B cell (primary cell): Measurements from ENCODE around the gene NYAP1. TPM values are rescaled to one million over a fixed set of nuclear protein-coding genes. Genes with fewer than 3 reads are reported as not detected.

Experiments
- ATAC-seq: fragments of 200-7000 bp; cut with Tn5 transposase; one replicate; pipeline ENCODE4 v1.10.0; 2021; ENCODE audit warnings: low read depth, mild to moderate bottlenecking, moderate number of reproducible peaks, moderate library complexity
- CTCF ChIA-PET: fragments of 350-600 bp; sonication (Branson Sonifier 250); formaldehyde crosslinking; loops from one replicate; lab custom pipeline; 2021; ENCODE audit warnings: antibody characterized with exemption, inconsistent platforms; lab: Charles Lee
- POLR2A ChIA-PET: fragments of 350-600 bp; sonication (Branson Sonifier 250); formaldehyde crosslinking; loops from one replicate; lab custom pipeline; 2021; ENCODE audit warnings: antibody characterized with exemption; lab: Charles Lee
- DNase-seq: peaks from one replicate; pipeline ENCODE4 v3.0.0; 2013
- H2AFZ ChIP-seq: 2 replicates; pipeline ENCODE4 v1.6.1; 2012; ENCODE audit warnings: mild to moderate bottlenecking, low read depth, low read length; ENCODE audit not compliant: insufficient read depth, poor library complexity, severe bottlenecking
- H3K27ac ChIP-seq, 2 donors: 1 replicate in 1 of 2; 2 replicates in 1 of 2; pipeline ENCODE4 v1.5.1; 2012 to 2013; ENCODE audit warnings: low read length in 2 of 2, mild to moderate bottlenecking in 2 of 2, moderate library complexity in 1 of 2
- H3K27me3 ChIP-seq, 4 experiments: fragments of 200-600 bp in 1 of 4; sonication (generic) in 1 of 4; replicated peaks in 1 of 4; 1 replicate in 2 of 4; 2 replicates in 2 of 4; pipeline versions ENCODE4 v1.6.1 to v1.7.0; 2013 to 2016; ENCODE audit warnings: low read length in 3 of 4, mild to moderate bottlenecking in 2 of 4, mixed read lengths in 1 of 4, moderate library complexity in 1 of 4; ENCODE audit not compliant: insufficient read depth in 4 of 4, control insufficient read depth in 3 of 4; ENCODE audit errors: control extremely low read depth in 1 of 4
- H3K36me3 ChIP-seq, 2 experiments: replicated peaks in 1 of 2; 1 replicate in 1 of 2; 2 replicates in 1 of 2; pipeline versions ENCODE4 v1.6.1 to v1.7.1; 2013; ENCODE audit warnings: low read length in 1 of 2; ENCODE audit not compliant: insufficient read depth in 2 of 2, control insufficient read depth in 1 of 2; ENCODE audit errors: control extremely low read depth in 1 of 2, extremely low read depth in 1 of 2
- H3K4me1 ChIP-seq, 2 donors: fragments of 200-600 bp in 1 of 2; sonication (generic) in 1 of 2; 1 replicate in 1 of 2; 2 replicates in 1 of 2; pipeline versions ENCODE4 v1.5.1 to v1.6.1; 2013 to 2017; ENCODE audit warnings: low read length in 2 of 2; ENCODE audit not compliant: control insufficient read depth in 2 of 2, insufficient read depth in 2 of 2
- H3K4me2 ChIP-seq: replicated peaks from 2 replicates; pipeline ENCODE3; 2012; ENCODE audit warnings: mild to moderate bottlenecking, low read depth, low read length; ENCODE audit not compliant: poor library complexity, severe bottlenecking
- H3K4me3 ChIP-seq, 5 experiments: fragments of 200-600 bp in 1 of 5; sonication (generic) in 1 of 5; 1 replicate in 3 of 5; 2 replicates in 2 of 5; pipeline versions ENCODE4 v1.5.1 to v1.7.0; 2011 to 2016; ENCODE audit warnings: low read length in 4 of 5, mild to moderate bottlenecking in 4 of 5, low read depth in 2 of 5, control low read depth in 1 of 5, moderate library complexity in 1 of 5; ENCODE audit not compliant: insufficient read depth in 1 of 5; ENCODE audit errors: control extremely low read depth in 1 of 5, extremely low read depth in 1 of 5
- H3K79me2 ChIP-seq: fragments of 200-600 bp; sonication (generic); one replicate; pipeline ENCODE4 v1.6.0; 2016; ENCODE audit warnings: low read length; ENCODE audit not compliant: control insufficient read depth, insufficient read depth
- H3K9ac ChIP-seq: fragments of 200-600 bp; sonication (generic); 2 replicates; pipeline ENCODE4 v1.6.1; 2017; ENCODE audit warnings: mild to moderate bottlenecking, low read length, moderate library complexity
- H3K9me3 ChIP-seq, 3 donors: one replicate each; pipeline versions ENCODE4 v1.6.1 to v1.7.1; 2013; ENCODE audit warnings: low read length in 2 of 3; ENCODE audit not compliant: control insufficient read depth in 2 of 3, insufficient read depth in 1 of 3; ENCODE audit errors: control extremely low read depth in 1 of 3
- H4K20me1 ChIP-seq: 2 replicates; pipeline ENCODE4 v1.6.0; 2012; ENCODE audit warnings: mild to moderate bottlenecking, low read length; ENCODE audit not compliant: insufficient read depth, control insufficient read depth, poor library complexity, severe bottlenecking
- H3K27ac Mint-ChIP-seq: one replicate; pipeline ENCODE4 v1.8.0; 2021; ENCODE audit warnings: mixed read lengths
- H3K27me3 Mint-ChIP-seq: one replicate; pipeline ENCODE4 v1.8.0; 2021; ENCODE audit warnings: mixed read lengths
- H3K4me1 Mint-ChIP-seq: one replicate; pipeline ENCODE4 v1.8.0; 2021; ENCODE audit warnings: mixed read lengths
- H3K4me3 Mint-ChIP-seq: one replicate; pipeline ENCODE4 v1.8.0; 2021; ENCODE audit warnings: mixed read lengths
- H3K9me3 Mint-ChIP-seq: one replicate; pipeline ENCODE4 v1.8.0; 2022; ENCODE audit warnings: mixed read lengths; ENCODE audit not compliant: insufficient read depth
- EZH2 ChIP-seq: IDR thresholded peaks from 2 replicates; pipeline ENCODE4 v1.6.1; 2012; ENCODE audit warnings: borderline replicate concordance, low read depth, mild to moderate bottlenecking, moderate library complexity, low read length; ENCODE audit not compliant: insufficient read depth, poor library complexity, severe bottlenecking
- WGBS: methylation state at CpG from one replicate; pipeline ENCODE4 v1.1.5; 2013; ENCODE audit warnings: missing lambda C conversion rate; ENCODE audit not compliant: insufficient coverage; 5-methylcytosine and 5-hydroxymethylcytosine counted together
- intact Hi-C: fragments of 100-400 bp; cut with micrococcal nuclease; formaldehyde crosslinking; loops from one replicate; pipeline ENCODE4 v1.10.0; 2022
- polyA plus RNA-seq: library from polyadenylated mRNA; depleted of rRNA; stranded (reverse); fragments of >200 nt; gene quantifications from 2 replicates; pipeline ENCODE4 v1.2.3, GENCODE V29; 2012
- total RNA-seq, 2 donors: library from RNA; stranded (reverse); fragments of 120-200 nt in 1 of 2; gene quantifications; 1 replicate in 1 of 2; 2 replicates in 1 of 2; pipeline versions ENCODE4 v1.2.3 to v1.2.4, GENCODE V29; 2013 to 2022
- TF ChIP-seq, protein P1 (sequence below): fragments of 200-600 bp; IDR thresholded peaks from one replicate; pipeline ENCODE4 v1.8.0; 2022; ENCODE audit warnings: antibody characterized with exemption, mild to moderate bottlenecking

NYAP1 gene
- total and polyA plus RNA-seq, 2 donors (not counting 1 experiment from before 2014, with no cell fraction given): 0.06 TPM; not detected in 1

DNA sequence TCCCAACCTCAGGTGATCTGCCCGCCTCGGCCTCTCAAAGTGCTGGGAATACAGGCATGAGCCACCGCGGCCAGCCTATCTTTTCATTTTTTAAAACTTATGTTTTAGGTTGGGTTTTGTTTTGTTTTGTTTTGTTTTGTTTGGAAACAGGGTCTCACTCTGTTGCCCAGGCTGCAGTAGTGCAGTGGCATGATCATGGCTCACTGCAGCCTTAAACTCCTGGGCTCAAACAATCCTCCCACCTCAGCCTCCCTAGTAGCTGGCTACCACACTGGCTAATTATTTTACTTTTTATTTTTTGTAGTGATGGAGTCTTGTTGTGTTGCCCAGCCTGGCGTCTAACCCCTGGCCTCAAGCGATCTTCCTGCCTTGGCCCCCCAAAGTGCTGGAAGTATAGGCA is 35.9 kb downstream of the NYAP1 start:
- ChIA-PET POLR2A (no interaction called here), CTCF (interaction anchor here (1.0 kb wide), 1 partner anchor 37 kb away, joined by 3 read pairs; no protein-coding TSS in a partner anchor)
- H3K27me3 ChIP-seq: peaks cover 0 to 2% (median 0%) of the 10 kb centered on the region in 4 experiments
- H3K27me3 Mint-ChIP-seq: no peaks in the 10 kb centered on the region
- H4K20me1 ChIP-seq: no peaks in the 10 kb centered on the region
- 100% methylated on average over 2 of the region's 6 CpGs for WGBS
- H3K4me1 ChIP-seq: peaks cover 4 to 14% of the 10 kb centered on the region in 2 donors
- DNase-seq: no peak
- TF ChIP-seq, protein P1, sequence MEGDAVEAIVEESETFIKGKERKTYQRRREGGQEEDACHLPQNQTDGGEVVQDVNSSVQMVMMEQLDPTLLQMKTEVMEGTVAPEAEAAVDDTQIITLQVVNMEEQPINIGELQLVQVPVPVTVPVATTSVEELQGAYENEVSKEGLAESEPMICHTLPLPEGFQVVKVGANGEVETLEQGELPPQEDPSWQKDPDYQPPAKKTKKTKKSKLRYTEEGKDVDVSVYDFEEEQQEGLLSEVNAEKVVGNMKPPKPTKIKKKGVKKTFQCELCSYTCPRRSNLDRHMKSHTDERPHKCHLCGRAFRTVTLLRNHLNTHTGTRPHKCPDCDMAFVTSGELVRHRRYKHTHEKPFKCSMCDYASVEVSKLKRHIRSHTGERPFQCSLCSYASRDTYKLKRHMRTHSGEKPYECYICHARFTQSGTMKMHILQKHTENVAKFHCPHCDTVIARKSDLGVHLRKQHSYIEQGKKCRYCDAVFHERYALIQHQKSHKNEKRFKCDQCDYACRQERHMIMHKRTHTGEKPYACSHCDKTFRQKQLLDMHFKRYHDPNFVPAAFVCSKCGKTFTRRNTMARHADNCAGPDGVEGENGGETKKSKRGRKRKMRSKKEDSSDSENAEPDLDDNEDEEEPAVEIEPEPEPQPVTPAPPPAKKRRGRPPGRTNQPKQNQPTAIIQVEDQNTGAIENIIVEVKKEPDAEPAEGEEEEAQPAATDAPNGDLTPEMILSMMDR: no peak
- TF ChIP-seq EZH2: no peak
- H3K79me2 ChIP-seq: no peaks in the 10 kb centered on the region
- H3K9me3 ChIP-seq: no peaks in the 10 kb centered on the region
- H3K36me3 ChIP-seq: no peaks in the 10 kb centered on the region
- H3K27ac Mint-ChIP-seq: no peak overlapping the region
- no peak overlapping the region for H2AFZ ChIP-seq
- no peak for ATAC-seq
- H3K27ac ChIP-seq: no peak overlapping the region
- no peaks in the 10 kb centered on the region for H3K9me3 Mint-ChIP-seq
- H3K4me1 Mint-ChIP-seq: peaks cover 7% of the 10 kb centered on the region
- H3K4me3 Mint-ChIP-seq: no peak overlapping the region
- no peak overlapping the region for H3K4me3 ChIP-seq
- no peak overlapping the region for H3K4me2 ChIP-seq
- intact Hi-C loops: no loop called here
- no peak overlapping the region for H3K9ac ChIP-seq

DNA sequence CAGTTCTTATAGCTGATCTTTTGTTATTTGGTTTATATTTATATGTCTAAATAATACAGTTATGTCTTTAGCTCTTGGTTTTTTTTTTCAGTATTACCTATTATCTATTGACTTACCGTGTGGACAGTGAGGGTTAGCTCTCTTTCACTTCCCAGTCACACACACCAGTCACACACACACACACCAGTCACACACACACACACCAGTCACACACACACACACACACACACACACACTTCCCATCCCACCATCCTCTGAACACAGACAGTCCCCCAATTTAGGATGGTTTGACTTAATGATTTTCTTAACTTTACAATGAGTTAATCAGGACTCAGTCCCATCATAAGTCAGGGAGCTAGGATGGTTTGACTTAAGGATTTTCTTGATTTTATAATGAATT is 36.4 kb downstream of the NYAP1 start:
- Histone ChIP-seq H3K27me3 (peaks cover 0 to 2% (median 0%) of the 10 kb centered on the region in 4 experiments), H3K9ac (no peak overlapping the region), H2AFZ (no peak overlapping the region), H4K20me1 (no peaks in the 10 kb centered on the region), H3K4me1 (peaks cover 4 to 14% of the 10 kb centered on the region in 2 donors), H3K27ac (no peak overlapping the region), H3K36me3 (no peaks in the 10 kb centered on the region), H3K9me3 (no peaks in the 10 kb centered on the region), H3K4me3 (no peak overlapping the region), H3K4me2 (no peak overlapping the region), H3K79me2 (no peaks in the 10 kb centered on the region)
- DNase-seq (no peak), ATAC-seq (no peak)
- H3K4me1 Mint-ChIP-seq: peaks cover 7% of the 10 kb centered on the region
- no CpG with 5 or more reads among the region's 1 CpG for WGBS
- no peak overlapping the region for H3K4me3 Mint-ChIP-seq
- H3K27me3 Mint-ChIP-seq: no peaks in the 10 kb centered on the region
- no peaks in the 10 kb centered on the region for H3K9me3 Mint-ChIP-seq
- ChIA-PET POLR2A (no interaction called here), CTCF (interaction anchor here (1.0 kb wide), 1 partner anchor 37 kb away, joined by 3 read pairs; no protein-coding TSS in a partner anchor)
- no peak for TF ChIP-seq EZH2
- TF ChIP-seq, protein P1: no peak
- no peak overlapping the region for H3K27ac Mint-ChIP-seq
- intact Hi-C loops: no loop called here
